Stimulated activated CD4-positive, alpha-beta T cell treated with anti-CD3 and anti-CD28 coated beads, TNF-alpha, amount 100 ng/mL, for 1 hour (primary cell): Measurements from ENCODE around the gene FBXW9.
A peak's percentile ranks its signal among the peaks of the same experiment; 100 is the strongest.
"Not testable (repeated sequence)": the region's sequence is repeated elsewhere in the genome, so short reads cannot be mapped to it uniquely, and the experiment has no call there.

Experiments used
- DNase-seq, 3 donors: peaks; one replicate each; pipeline ENCODE4 v3.0.0-alpha.2; 2020; ENCODE audit warnings: low read depth in 3 of 3, low spot score in 1 of 3

Gene FBXW9

GRCh38 chr19:12696366-12697335, at the start of gene FBXW9:
FBXW9 (minus strand) TSS chr19:12696631; CDS start chr19:12696581, 50 bp downstream.
- peak; percentile 90 to 99 (median 91) for DNase-seq

- no peak for DNase-seq
Measured at GRCh38 chr19:12745166-12745897, 48.9 kb upstream of the FBXW9 start.

- no peak for DNase-seq
Measured at GRCh38 chr19:12737835-12738351, 41.5 kb upstream of the FBXW9 start.

GRCh38 chr19:12736995-12737834, 40.8 kb upstream of the FBXW9 start, which contains the start of gene GET3:
GET3 (plus strand) TSS chr19:12737497; CDS start chr19:12737506, 9 bp downstream.
- peak; percentile 39 to 63 (median 40) for DNase-seq

- DNase-seq = no peak
Measured at GRCh38 chr19:12733369-12734214, 37.2 kb upstream of the FBXW9 start.

- DNase-seq = no peak
Measured at GRCh38 chr19:12731337-12731736, 34.9 kb upstream of the FBXW9 start.

- DNase-seq = no peak
Measured at GRCh38 chr19:12730064-12730463, 33.6 kb upstream of the FBXW9 start.

- no peak for DNase-seq
Measured at GRCh38 chr19:12727745-12728433, 31.5 kb upstream of the FBXW9 start.

- no peak for DNase-seq
Measured at GRCh38 chr19:12726988-12727316, 30.5 kb upstream of the FBXW9 start.

GRCh38 chr19:12725612-12726011, 29.2 kb upstream of the FBXW9 start:
- not testable (repeated sequence) for DNase-seq

- DNase-seq = peak in 2 of 3 donors; percentile 26 to 56
Measured at GRCh38 chr19:12723641-12724426, 27.4 kb upstream of the FBXW9 start, which contains the start of gene TNPO2. TNPO2 (minus strand) TSS chr19:12723932; CDS start chr19:12720977, 2,955 bp downstream.

GRCh38 chr19:12723381-12723640, 26.9 kb upstream of the FBXW9 start:
- DNase-seq = no peak

GRCh38 chr19:12722566-12723380, 26.3 kb upstream of the FBXW9 start:
- DNase-seq = peak; percentile 75 to 89 (median 83)

GRCh38 chr19:12721656-12722565, 25.5 kb upstream of the FBXW9 start:
- DNase-seq = peak in 1 of 3 donors; percentile 25

GRCh38 chr19:12720851-12721655, 24.6 kb upstream of the FBXW9 start:
- no peak for DNase-seq

- no peak for DNase-seq
Measured at GRCh38 chr19:12720296-12720695, 23.9 kb upstream of the FBXW9 start.
